Fibroblast of pulmonary artery (primary cell): Measurements from ENCODE around the gene NDRG2.

ENCODE experiments used
- DNase-seq: peaks from one replicate; pipeline ENCODE4 v3.0.0-alpha.2; 2010; ENCODE audit warnings: low read depth
- H3K4me3 ChIP-seq: replicated peaks from 2 replicates; pipeline ENCODE4 v1.5.1; 2011; ENCODE audit warnings: low read depth, mild to moderate bottlenecking, control low read depth, low read length, moderate library complexity
- TF ChIP-seq, protein P1 (sequence below): IDR thresholded peaks from 2 replicates; pipeline ENCODE4 v1.5.1; 2011; ENCODE audit warnings: mild to moderate bottlenecking, control low read depth, low read length, inconsistent platforms; ENCODE audit errors: missing control alignments

The NDRG2 gene

DNA sequence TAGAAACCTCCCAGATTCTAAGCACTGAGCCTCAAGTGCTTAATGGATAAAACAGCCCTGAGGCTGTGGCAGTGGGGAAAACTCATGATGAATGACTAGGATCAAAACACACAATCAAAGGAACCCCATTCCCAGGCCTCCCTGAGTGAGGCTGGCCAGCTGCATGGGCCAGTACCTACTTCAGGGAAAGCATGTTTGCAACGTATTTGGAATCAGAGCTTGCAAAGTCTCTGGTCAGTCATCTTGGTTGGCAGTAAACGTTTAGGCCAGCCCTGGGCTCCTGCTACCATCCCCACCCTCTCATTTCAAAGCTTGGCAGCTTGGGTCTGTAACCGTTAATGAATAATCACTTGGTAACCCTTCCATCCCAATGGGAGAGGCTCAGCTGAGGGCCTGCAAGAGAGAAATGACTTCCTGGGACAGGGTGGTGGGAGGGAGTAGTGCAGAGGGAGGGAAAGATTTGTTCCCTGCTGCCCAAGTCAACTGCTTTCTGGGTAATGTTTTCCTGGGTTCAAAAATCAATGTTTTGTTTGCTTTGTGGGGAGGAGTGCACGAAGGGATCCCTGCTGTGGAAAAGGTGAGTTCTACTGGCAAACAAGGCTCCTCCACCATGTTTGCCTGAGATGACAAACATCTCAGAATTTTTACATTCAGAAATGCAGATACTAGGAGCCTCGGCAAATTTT lies 30.7 kb upstream of the NDRG2 start:
- DNase-seq = no peak
- TF ChIP-seq, protein P1, sequence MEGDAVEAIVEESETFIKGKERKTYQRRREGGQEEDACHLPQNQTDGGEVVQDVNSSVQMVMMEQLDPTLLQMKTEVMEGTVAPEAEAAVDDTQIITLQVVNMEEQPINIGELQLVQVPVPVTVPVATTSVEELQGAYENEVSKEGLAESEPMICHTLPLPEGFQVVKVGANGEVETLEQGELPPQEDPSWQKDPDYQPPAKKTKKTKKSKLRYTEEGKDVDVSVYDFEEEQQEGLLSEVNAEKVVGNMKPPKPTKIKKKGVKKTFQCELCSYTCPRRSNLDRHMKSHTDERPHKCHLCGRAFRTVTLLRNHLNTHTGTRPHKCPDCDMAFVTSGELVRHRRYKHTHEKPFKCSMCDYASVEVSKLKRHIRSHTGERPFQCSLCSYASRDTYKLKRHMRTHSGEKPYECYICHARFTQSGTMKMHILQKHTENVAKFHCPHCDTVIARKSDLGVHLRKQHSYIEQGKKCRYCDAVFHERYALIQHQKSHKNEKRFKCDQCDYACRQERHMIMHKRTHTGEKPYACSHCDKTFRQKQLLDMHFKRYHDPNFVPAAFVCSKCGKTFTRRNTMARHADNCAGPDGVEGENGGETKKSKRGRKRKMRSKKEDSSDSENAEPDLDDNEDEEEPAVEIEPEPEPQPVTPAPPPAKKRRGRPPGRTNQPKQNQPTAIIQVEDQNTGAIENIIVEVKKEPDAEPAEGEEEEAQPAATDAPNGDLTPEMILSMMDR = no peak
- H3K4me3 ChIP-seq = no peak overlapping the region

- no peak for DNase-seq
- TF ChIP-seq, protein P1 = no peak
- H3K4me3 ChIP-seq = no peak overlapping the region
Measured at GRCh38 chr14:21054768-21055145, 29.9 kb upstream of the NDRG2 start.

DNA sequence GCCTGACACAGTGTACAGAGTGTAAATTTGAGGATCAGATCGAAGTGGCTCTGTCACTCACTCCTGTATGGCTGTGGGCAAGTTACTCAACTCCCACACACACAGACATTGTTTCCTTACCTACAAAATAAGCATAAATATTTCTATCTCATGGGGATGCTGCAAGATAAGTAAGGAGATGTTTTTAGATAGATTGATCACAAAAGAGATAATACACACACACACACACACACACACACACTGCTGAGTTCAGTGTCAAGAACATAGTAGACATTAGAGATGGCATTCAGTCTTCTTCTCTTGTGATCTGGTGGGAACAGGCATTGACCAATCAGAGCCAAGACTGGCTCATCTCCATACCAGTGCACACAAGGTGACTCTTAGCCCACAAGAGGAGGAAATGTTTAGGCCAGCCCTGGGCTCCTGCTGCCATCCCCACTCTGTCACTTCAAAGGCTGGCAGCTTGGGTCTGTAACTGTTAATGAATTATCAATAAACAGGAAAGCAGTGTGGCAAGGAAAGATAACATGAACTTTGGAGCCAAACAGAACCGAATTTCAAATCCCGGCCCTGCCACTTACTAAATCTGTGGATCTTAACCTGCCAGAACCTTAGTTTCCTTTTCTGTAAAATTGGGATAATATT lies 29.4 kb upstream of the NDRG2 start:
- no peak for DNase-seq
- no peak overlapping the region for H3K4me3 ChIP-seq
- TF ChIP-seq, protein P1 = no peak

DNA sequence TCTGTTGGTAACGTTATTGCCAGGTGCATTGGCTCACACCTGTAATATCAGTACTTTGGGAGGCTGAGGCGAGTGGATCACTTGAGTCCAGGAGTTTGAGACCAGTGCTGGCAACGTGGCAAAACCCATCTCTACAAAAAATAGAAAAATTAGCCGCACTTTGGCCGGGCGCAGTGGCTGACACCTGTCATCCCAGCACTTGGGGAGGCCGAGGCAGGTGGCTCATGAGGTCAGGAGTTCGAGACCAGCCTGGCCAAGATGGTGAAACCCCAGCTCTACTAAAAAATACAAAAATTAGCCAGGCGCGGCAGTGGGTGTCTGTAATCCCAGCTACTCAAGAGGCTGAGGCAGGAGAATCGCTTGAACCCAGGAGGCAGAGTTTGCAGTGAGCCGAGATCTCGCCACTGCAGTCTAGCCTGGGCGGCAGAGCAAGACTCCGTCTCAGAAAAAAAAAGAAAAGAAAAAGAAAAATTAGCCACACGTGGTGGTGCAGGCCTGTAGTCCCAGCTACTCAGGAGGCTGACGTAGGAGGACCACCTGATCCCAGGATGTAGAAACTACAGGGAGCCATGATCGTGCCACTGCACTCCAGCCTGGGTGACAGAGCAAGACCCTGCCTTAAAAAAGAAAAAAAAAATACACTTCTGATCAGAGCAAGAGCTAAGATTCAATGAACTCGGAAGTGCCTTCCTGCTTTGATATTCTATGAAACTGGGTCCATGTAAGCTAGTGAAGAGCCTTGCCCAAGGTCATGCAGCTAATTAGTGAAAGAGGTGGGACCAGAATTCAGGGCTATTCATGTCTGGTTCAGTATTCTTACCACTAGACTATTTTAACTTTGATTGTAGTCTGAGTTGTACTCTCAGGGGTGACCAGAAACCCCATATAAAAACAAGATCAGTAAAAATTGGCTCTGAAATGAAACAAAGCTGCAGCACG lies 28.6 kb upstream of the NDRG2 start:
- no peak for DNase-seq
- TF ChIP-seq, protein P1 = no peak
- no peak overlapping the region for H3K4me3 ChIP-seq

GRCh38 chr14:21050597-21050996 lies 25.7 kb upstream of the NDRG2 start:
- no peak overlapping the region for H3K4me3 ChIP-seq
- TF ChIP-seq, protein P1 = no peak
- no peak for DNase-seq

GRCh38 chr14:21049271-21049673 lies 24.4 kb upstream of the NDRG2 start:
- TF ChIP-seq, protein P1 = no peak
- H3K4me3 ChIP-seq = no peak overlapping the region
- no peak for DNase-seq
